PC-9 (cell line): ENCODE results near the gene CST8. TPM values are rescaled to one million over a fixed set of nuclear protein-coding genes. Genes with fewer than 3 reads are reported as not detected.

ENCODE experiments used
- BruUV-seq: library from RNA; stranded (reverse); fragments of 400-500 nt; replicated peaks from 2 replicates; lab custom pipeline; 2021; lab: Mats Ljungman, UMichigan
- CTCF ChIA-PET: fragments of 300-600 bp; sonication (Branson Sonifier 250); formaldehyde crosslinking; loops from one replicate; lab custom pipeline; 2022; ENCODE audit warnings: antibody characterized with exemption; lab: Charles Lee
- POLR2A ChIA-PET: fragments of 300-600 bp; sonication (Branson Sonifier 250); formaldehyde crosslinking; loops from one replicate; lab custom pipeline; 2022; ENCODE audit warnings: antibody characterized with exemption; ENCODE audit not compliant: unreplicated experiment; lab: Charles Lee
- DNase-seq, 2 experiments: peaks; one replicate each; pipeline versions ENCODE4 v3.0.0 to v3.0.0-alpha.2; 2015 to 2022; ENCODE audit warnings: mixed read lengths in 1 of 2
- H2AFZ ChIP-seq: fragments of 200-600 bp; sonication (generic); 2 replicates; pipeline ENCODE4 v1.8.1; 2017; ENCODE audit warnings: antibody characterized with exemption
- H3F3A ChIP-seq: fragments of 200-600 bp; sonication (generic); 2 replicates; pipeline ENCODE4 v1.8.1; 2017; ENCODE audit warnings: antibody characterized with exemption, mild to moderate bottlenecking, low read depth; ENCODE audit not compliant: insufficient read depth
- H3K27ac ChIP-seq: fragments of 200-600 bp; sonication (generic); 2 replicates; pipeline ENCODE4 v1.6.1; 2016; ENCODE audit warnings: mixed run types
- H3K27me3 ChIP-seq: fragments of 200-600 bp; sonication (generic); 2 replicates; pipeline ENCODE4 v1.6.1; 2016; ENCODE audit warnings: low read depth, mixed run types; ENCODE audit not compliant: insufficient read depth
- H3K36me3 ChIP-seq: fragments of 200-600 bp; sonication (generic); 2 replicates; pipeline ENCODE4 v1.6.1; 2016; ENCODE audit warnings: low read depth, mixed run types
- H3K4me1 ChIP-seq: fragments of 200-600 bp; sonication (generic); replicated peaks from 2 replicates; pipeline ENCODE4 v1.6.1; 2016; ENCODE audit warnings: mixed run types; ENCODE audit not compliant: insufficient read depth
- H3K4me2 ChIP-seq: fragments of 200-600 bp; sonication (generic); 2 replicates; pipeline ENCODE4 v1.6.1; 2017; ENCODE audit warnings: mixed run types
- H3K4me3 ChIP-seq: fragments of 200-600 bp; sonication (generic); 2 replicates; pipeline ENCODE4 v1.6.1; 2016; ENCODE audit warnings: mixed run types
- H3K79me2 ChIP-seq: fragments of 200-600 bp; sonication (generic); 2 replicates; pipeline ENCODE4 v1.6.1; 2017; ENCODE audit warnings: low read depth, mixed run types
- H3K9me2 ChIP-seq: fragments of 200-600 bp; sonication (generic); 2 replicates; pipeline ENCODE4 v1.8.1; 2017; ENCODE audit warnings: mild to moderate bottlenecking; ENCODE audit not compliant: insufficient read depth
- H3K9me3 ChIP-seq: fragments of 200-600 bp; sonication (generic); 2 replicates; pipeline ENCODE4 v1.8.1; 2016; ENCODE audit warnings: low read depth; ENCODE audit not compliant: insufficient read depth
- H4K20me1 ChIP-seq: fragments of 200-600 bp; sonication (generic); 2 replicates; pipeline ENCODE4 v1.8.1; 2017; ENCODE audit not compliant: insufficient read depth
- EZH2 ChIP-seq: fragments of 200-600 bp; sonication (generic); IDR thresholded peaks from 2 replicates; pipeline ENCODE4 v1.8.0; 2017; ENCODE audit warnings: antibody characterized with exemption, low read depth
- intact Hi-C: fragments of 100-400 bp; cut with micrococcal nuclease; formaldehyde crosslinking; loops from one replicate; pipeline ENCODE4 v1.10.0; 2022; ENCODE audit not compliant: unreplicated experiment
- total RNA-seq: library from RNA; stranded (reverse); gene quantifications from 2 replicates; pipeline ENCODE4 v1.2.3, GENCODE V29; 2021
- TF ChIP-seq, protein P1 (sequence below): fragments of 200-600 bp; sonication (generic); conservative IDR thresholded peaks from 2 replicates; pipeline ENCODE4 v1.6.1; 2017; ENCODE audit warnings: mixed run types, antibody characterized with exemption, mild to moderate bottlenecking, moderate library complexity

CST8 gene
- total RNA-seq, 1 experiment from 2014 or later, result not detected

DNA sequence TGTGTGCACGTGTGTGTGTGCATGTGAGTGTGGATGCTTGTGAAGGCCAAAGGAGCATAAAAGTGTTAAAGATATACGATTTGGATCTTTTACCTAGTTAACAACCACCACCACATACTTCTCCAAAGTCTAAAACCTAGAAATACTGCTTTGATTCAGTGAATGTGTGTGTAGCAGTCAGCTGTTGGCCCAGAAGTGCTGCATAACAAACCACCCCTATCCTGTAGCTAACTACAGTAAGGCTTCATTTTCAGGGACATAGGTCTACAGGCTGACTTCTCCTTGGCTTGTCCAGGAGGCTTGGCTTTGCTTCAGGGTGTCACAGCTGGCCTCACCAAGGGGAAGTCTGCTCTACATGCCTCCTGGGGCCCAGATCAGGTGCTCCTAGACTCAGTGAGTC, 2.4 kb upstream of the CST8 start:
- Histone ChIP-seq H3K36me3 (no peaks in the 10 kb centered on the region), H3K9me3 (0 out of 2 replicates have a peak, but pooled peaks cover 6% of the 10 kb centered on the region), H3K9me2 (no peaks in the 10 kb centered on the region), H4K20me1 (no peaks in the 10 kb centered on the region), H3K27me3 (no peaks in the 10 kb centered on the region), H3K4me1 (no peaks in the 10 kb centered on the region), H3K4me2 (no peak overlapping the region), H3K4me3 (no peak overlapping the region), H3F3A (no peaks in the 10 kb centered on the region), H2AFZ (no peak overlapping the region), H3K79me2 (no peaks in the 10 kb centered on the region), H3K27ac (no peak overlapping the region)
- no TSS peak for BruUV-seq
- CTCF ChIA-PET, result no interaction called here
- no peak for DNase-seq
- TF ChIP-seq, protein P1, sequence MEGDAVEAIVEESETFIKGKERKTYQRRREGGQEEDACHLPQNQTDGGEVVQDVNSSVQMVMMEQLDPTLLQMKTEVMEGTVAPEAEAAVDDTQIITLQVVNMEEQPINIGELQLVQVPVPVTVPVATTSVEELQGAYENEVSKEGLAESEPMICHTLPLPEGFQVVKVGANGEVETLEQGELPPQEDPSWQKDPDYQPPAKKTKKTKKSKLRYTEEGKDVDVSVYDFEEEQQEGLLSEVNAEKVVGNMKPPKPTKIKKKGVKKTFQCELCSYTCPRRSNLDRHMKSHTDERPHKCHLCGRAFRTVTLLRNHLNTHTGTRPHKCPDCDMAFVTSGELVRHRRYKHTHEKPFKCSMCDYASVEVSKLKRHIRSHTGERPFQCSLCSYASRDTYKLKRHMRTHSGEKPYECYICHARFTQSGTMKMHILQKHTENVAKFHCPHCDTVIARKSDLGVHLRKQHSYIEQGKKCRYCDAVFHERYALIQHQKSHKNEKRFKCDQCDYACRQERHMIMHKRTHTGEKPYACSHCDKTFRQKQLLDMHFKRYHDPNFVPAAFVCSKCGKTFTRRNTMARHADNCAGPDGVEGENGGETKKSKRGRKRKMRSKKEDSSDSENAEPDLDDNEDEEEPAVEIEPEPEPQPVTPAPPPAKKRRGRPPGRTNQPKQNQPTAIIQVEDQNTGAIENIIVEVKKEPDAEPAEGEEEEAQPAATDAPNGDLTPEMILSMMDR, result no peak
- no peak for TF ChIP-seq EZH2
- POLR2A ChIA-PET, result no interaction called here
- intact Hi-C loops, result no loop called here

DNA sequence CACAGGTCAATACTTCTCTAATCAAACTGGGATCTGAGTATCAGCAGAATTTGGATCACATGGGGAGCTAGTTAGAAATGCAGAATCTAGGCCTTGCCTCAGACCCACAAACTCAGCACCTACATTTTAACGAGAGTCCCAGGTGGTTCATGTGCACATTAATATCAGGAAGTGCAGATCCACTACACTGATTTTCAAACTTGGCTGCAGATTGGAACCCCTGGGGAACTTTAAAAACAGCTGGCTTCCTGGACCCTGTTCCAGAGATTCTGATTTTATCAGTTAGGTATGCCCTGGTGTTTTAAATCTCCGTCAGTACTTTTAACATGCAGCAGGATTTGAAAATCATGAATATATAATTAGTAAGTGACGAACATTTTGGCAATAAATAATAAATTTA, 1.9 kb upstream of the CST8 start:
- no peak overlapping the region for H3K27ac ChIP-seq
- H3K4me2 ChIP-seq, result no peak overlapping the region
- H4K20me1 ChIP-seq, result no peaks in the 10 kb centered on the region
- no peak overlapping the region for H3K4me3 ChIP-seq
- CTCF ChIA-PET, result no interaction called here
- H3K9me2 ChIP-seq, result no peaks in the 10 kb centered on the region
- intact Hi-C loops, result no loop called here
- no peak for DNase-seq
- no peaks in the 10 kb centered on the region for H3F3A ChIP-seq
- no peaks in the 10 kb centered on the region for H3K27me3 ChIP-seq
- BruUV-seq, result no TSS peak
- H2AFZ ChIP-seq, result no peak overlapping the region
- no peaks in the 10 kb centered on the region for H3K4me1 ChIP-seq
- POLR2A ChIA-PET, result no interaction called here
- H3K36me3 ChIP-seq, result no peaks in the 10 kb centered on the region
- H3K9me3 ChIP-seq, result 0 out of 2 replicates have a peak, but pooled peaks cover 6% of the 10 kb centered on the region
- no peak for TF ChIP-seq EZH2
- TF ChIP-seq, protein P1, result no peak
- no peaks in the 10 kb centered on the region for H3K79me2 ChIP-seq

DNA sequence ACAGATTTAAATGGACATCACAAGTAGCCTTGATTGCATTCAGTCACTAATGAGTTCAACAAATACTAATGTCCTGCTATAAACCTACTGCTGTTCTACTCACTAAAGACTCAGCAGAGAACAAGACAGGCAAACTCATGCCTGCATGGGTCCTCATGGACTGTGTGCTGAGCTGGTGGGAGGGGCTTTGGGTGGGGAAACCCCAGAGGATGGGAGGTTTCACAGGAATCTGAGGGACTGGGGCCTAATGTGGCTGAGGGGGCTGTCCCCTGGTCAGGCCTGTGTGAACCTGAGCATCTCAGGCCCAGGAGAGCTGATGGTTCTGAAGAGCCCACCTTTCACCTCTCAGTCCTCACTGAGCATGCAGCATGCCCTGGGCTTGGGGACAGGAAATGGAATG, 1.4 kb downstream of the CST8 start:
- Histone ChIP-seq H3F3A (no peaks in the 10 kb centered on the region), H4K20me1 (no peaks in the 10 kb centered on the region), H3K79me2 (no peaks in the 10 kb centered on the region), H3K4me2 (no peak overlapping the region), H3K9me2 (no peaks in the 10 kb centered on the region), H2AFZ (no peak overlapping the region), H3K4me3 (no peak overlapping the region), H3K9me3 (no peaks in the 10 kb centered on the region), H3K36me3 (no peaks in the 10 kb centered on the region), H3K4me1 (no peaks in the 10 kb centered on the region), H3K27ac (no peak overlapping the region), H3K27me3 (no peaks in the 10 kb centered on the region)
- BruUV-seq, result no TSS peak
- intact Hi-C loops, result no loop called here
- ChIA-PET CTCF (no interaction called here), POLR2A (no interaction called here)
- TF ChIP-seq EZH2, result no peak
- TF ChIP-seq, protein P1, result no peak
- DNase-seq, result no peak
